HL-60/S4 treated with phorbol 12-myristate 13-acetate at 8.2 ng/mL for 4 days and 3 days (cell line): ENCODE results near the gene DEFB127.
"Not testable (repeated sequence)": the region's sequence is repeated elsewhere in the genome, so short reads cannot be mapped to it uniquely, and the experiment has no call there.

Experiments used
- in situ Hi-C: fragments of 300-500 bp; cut with MboI; formaldehyde crosslinking; loops from 2 replicates; pipeline ENCODE4 v1.15.0; 2022; ENCODE audit warnings: low sequenced_read_pairs

Gene DEFB127, protein sequence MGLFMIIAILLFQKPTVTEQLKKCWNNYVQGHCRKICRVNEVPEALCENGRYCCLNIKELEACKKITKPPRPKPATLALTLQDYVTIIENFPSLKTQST

DNA sequence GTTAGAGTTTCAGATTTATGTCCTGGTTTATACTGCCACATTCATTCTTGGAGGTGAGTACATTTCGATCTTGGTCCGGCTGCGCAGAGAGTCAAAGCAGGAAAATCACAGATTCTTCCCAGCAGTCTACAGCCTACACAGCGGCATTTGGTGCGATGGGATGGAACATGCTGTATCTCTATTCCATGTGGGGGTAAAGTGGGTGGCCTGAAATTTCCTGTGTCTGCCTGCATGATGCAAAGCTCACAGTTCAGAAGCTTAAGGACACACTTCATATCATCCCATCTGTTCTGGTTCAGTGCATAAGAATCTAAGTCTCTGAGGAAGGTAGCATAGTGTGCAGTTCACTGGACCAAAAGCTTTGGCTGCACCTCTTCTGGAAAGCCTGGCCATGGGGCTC lies at the start of gene DEFB127:
TSS of gene DEFB127 (plus strand) at position 301 of the 400 bp plus-strand sequence. CDS start at position 392, 91 bp downstream.
- in situ Hi-C loops: no loop called here

DNA sequence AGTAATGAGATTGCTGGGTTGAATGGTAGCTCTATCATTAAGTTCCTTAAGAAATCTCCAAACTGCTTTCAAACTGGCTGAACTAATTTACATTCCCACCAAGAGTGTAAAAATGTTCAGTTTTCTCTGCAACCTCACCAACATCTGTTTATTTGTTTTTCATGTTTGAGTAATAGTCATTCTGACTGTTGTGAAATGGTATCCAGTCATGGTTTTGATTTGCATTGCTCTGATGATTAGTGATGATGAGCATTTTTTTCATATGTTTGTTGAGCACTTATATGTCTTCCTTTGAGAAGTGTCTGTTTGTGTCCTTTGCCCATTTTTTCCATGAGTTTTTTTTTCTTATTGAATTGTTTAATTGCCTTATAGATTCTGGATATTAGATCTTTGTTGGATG lies 44.9 kb upstream of the DEFB127 start:
- in situ Hi-C loops: no loop called here

DNA sequence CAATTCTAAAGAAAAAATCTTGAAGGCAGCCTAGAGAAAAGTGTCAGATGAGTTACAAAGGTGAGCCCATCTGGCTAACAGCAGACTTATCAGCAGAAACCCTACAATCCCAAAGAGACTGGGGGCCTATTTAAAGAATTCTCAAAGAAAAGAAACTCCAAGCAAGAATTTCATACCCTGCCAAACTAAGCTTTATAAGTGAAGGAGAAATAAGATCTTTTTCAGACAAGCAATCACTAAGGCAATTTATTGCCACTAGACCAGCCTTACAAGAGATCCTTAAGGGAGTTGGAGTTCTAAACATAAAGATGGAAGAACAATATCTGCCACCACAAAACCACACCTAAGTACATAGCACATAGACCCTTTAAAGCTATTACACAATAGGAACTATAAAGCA lies 39.7 kb upstream of the DEFB127 start:
- in situ Hi-C loops: no loop called here

- in situ Hi-C loops: not testable (repeated sequence)
Measured at GRCh38 chr20:129786-130323, 27.4 kb upstream of the DEFB127 start.

- in situ Hi-C loops: no loop called here
Measured at GRCh38 chr20:137668-138490, 19.4 kb upstream of the DEFB127 start.

DNA sequence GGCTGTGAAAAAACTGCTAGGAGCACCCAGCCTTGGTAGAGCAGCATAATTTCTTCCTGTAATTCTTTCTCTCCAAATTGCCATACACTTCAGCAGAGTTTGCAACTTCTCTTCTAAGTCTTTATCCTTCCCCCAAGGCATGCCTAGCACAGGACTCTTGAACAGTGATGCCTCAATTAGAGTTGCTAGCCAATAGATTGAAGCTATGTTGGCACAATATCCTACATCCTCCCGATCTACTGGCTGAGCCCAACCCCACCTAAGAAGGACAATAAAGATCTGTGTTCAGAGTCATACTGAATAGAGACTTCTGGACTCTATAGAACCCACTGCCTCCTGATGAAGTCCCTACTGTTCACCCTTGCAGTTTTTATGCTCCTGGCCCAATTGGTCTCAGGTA lies 15.0 kb upstream of the DEFB127 start, which contains the start of gene DEFB126:
TSS of gene DEFB126 (plus strand) at position 301 of the 400 bp plus-strand sequence. CDS start at position 340, 39 bp downstream.
- in situ Hi-C loops: no loop called here

- in situ Hi-C loops: no loop called here
Measured at GRCh38 chr20:145877-146276, 11.4 kb upstream of the DEFB127 start.

GRCh38 chr20:152131-152530 lies 5.1 kb upstream of the DEFB127 start:
- in situ Hi-C loops: no loop called here

DNA sequence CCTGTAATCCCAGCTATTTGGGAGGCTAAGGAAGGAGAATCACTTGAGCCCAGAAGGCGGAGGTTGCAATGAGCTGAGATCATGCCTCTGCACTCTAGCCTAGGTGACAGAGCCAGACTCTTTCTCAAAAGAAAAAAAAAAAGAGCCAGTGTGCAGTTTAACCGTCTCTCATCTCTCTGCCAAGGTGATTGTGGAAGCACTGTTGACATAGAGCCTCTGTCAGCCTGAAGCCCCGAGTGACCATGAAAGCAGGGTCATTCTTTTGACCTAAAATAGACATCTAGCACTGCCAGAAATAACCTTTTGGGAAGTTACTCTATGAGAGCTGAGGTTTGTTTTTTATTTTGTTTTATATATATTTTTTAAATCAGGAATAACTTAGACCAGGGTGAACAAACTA lies 7.4 kb downstream of the DEFB127 start:
- in situ Hi-C loops: no loop called here

GRCh38 chr20:168876-169275 lies 11.6 kb downstream of the DEFB127 start:
- in situ Hi-C loops: no loop called here

DNA sequence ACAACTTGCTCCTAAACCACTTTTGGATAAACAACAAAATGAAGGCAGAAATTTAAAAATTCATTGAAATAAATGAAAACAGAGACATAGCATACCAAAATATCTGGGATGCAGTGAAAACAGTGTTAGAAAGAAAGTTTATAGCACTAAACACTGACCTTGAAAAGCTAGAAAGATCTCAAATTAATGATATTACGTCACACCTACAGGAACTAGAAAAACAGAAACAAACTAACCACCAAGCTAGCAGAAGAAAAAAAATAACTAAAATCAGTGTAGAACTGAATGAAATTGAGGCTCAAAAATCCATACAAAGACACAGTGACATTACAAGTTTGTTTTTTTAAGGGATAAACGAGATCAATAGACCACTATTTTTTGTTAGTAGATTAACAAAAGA lies 27.0 kb downstream of the DEFB127 start:
- in situ Hi-C loops: no loop called here

GRCh38 chr20:187733-188132 lies 30.5 kb downstream of the DEFB127 start:
- in situ Hi-C loops: no loop called here

DNA sequence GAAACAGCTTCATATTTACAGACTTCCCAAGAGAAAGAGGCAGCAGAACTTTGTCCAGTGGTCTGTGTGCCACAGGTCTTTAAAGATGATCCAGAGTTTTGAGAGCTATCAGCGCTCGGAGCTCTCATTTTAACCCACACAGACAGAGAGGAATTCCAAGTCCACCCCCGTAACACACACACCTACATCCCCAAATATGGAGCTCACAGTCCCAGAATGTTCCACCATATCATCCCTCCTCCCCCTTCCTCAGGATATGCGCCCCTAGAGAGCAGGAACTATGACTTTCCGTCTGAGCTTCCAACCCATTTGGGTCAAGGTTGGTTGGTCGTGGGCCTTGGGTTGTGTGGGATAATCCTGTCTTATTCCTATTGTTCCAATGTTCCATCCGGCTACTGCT lies 32.4 kb downstream of the DEFB127 start, which contains the start of gene DEFB128:
TSS of gene DEFB128 (minus strand) at position 101 of the 400 bp plus-strand sequence. CDS start at position 13, 88 bp downstream.
- in situ Hi-C loops: no loop called here

- in situ Hi-C loops: no loop called here
Measured at GRCh38 chr20:198225-198624, 41.0 kb downstream of the DEFB127 start.

- in situ Hi-C loops: no loop called here
Measured at GRCh38 chr20:199996-200395, 42.7 kb downstream of the DEFB127 start.

- in situ Hi-C loops: not testable (repeated sequence)
Measured at GRCh38 chr20:203630-204029, 46.4 kb downstream of the DEFB127 start.
